HAP-1 (cell line): ENCODE results near the gene SLC5A8.

Source experiments
- DNase-seq, 2 experiments: peaks; one replicate each; pipeline ENCODE4 v3.0.0-alpha.2; 2016 to 2020; ENCODE audit warnings: low spot score in 2 of 2
- H3K27me3 ChIP-seq: fragments of 250-450 bp; sonication (Bioruptor Pico); 2 replicates; pipeline ENCODE4 v1.5.1; 2020; ENCODE audit warnings: low read depth, mild to moderate bottlenecking, moderate library complexity
- H3K36me3 ChIP-seq: fragments of 250-450 bp; sonication (Bioruptor Pico); replicated peaks from 2 replicates; pipeline ENCODE4 v1.5.1; 2020; ENCODE audit warnings: mild to moderate bottlenecking
- H3K4me1 ChIP-seq: fragments of 250-450 bp; sonication (Bioruptor Pico); 2 replicates; pipeline ENCODE4 v1.5.1; 2020; ENCODE audit warnings: mild to moderate bottlenecking
- H3K4me3 ChIP-seq: fragments of 250-450 bp; sonication (Bioruptor Pico); 2 replicates; pipeline ENCODE4 v1.5.1; 2020; ENCODE audit warnings: mild to moderate bottlenecking, moderate library complexity
- H3K9me3 ChIP-seq: fragments of 250-450 bp; sonication (Bioruptor Pico); 2 replicates; pipeline ENCODE4 v1.5.1; 2020; ENCODE audit warnings: mild to moderate bottlenecking, moderate library complexity
- in situ Hi-C: fragments of 300-500 bp; cut with MboI; formaldehyde crosslinking; loops from 3 replicates; pipeline ENCODE4 v1.14.3; 2020; ENCODE audit warnings: low sequenced_read_pairs, inconsistent platforms, mixed read lengths

The SLC5A8 gene

GRCh38 chr12:101209319-101210302 is at the start of gene SLC5A8:
TSS of gene SLC5A8 (minus strand) at chr12:101210238. CDS start at chr12:101209848, 390 bp downstream.
- Histone ChIP-seq H3K4me3 (no peak within 1 kb of the TSS), H3K4me1 (no peaks in the 10 kb centered on the region), H3K9me3 (no peaks in the 10 kb centered on the region; the same call in 1 of the 2 replicates), H3K27me3 (no peaks in the 10 kb centered on the region; the same call in 1 of the 2 replicates), H3K36me3 (no peaks in the 10 kb centered on the region)
- DNase-seq: no peak
- in situ Hi-C loops: no loop called here

GRCh38 chr12:101257357-101257756 is 47.3 kb upstream of the SLC5A8 start:
- no peak for DNase-seq
- in situ Hi-C loops: no loop called here

GRCh38 chr12:101256266-101256665 is 46.2 kb upstream of the SLC5A8 start:
- Histone ChIP-seq H3K4me1 (no peaks in the 10 kb centered on the region), H3K27me3 (no peaks in the 10 kb centered on the region), H3K9me3 (peaks cover 2% of the 10 kb centered on the region; the same call in 1 of the 2 replicates), H3K36me3 (no peaks in the 10 kb centered on the region), H3K4me3 (no peak overlapping the region)
- in situ Hi-C loops: no loop called here
- DNase-seq: no peak

More at GRCh38 chr12:101257357-101257756, 47.3 kb upstream of the SLC5A8 start:
- no peak overlapping the region for H3K4me3 ChIP-seq
- H3K9me3 ChIP-seq: peaks cover 2% of the 10 kb centered on the region; the same call in 1 of the 2 replicates
- no peaks in the 10 kb centered on the region for H3K36me3 ChIP-seq
- no peaks in the 10 kb centered on the region for H3K4me1 ChIP-seq
- H3K27me3 ChIP-seq: no peaks in the 10 kb centered on the region

GRCh38 chr12:101243616-101244015 is 33.6 kb upstream of the SLC5A8 start:
- in situ Hi-C loops: no loop called here
- Histone ChIP-seq H3K9me3 (no peaks in the 10 kb centered on the region), H3K36me3 (no peaks in the 10 kb centered on the region), H3K4me3 (no peak overlapping the region), H3K27me3 (no peaks in the 10 kb centered on the region), H3K4me1 (no peaks in the 10 kb centered on the region)
- no peak for DNase-seq

- H3K4me1 ChIP-seq: no peaks in the 10 kb centered on the region
- no peak for DNase-seq
- no peak overlapping the region for H3K4me3 ChIP-seq
- H3K36me3 ChIP-seq: no peaks in the 10 kb centered on the region
- no peaks in the 10 kb centered on the region for H3K27me3 ChIP-seq
- in situ Hi-C loops: no loop called here
- H3K9me3 ChIP-seq: no peaks in the 10 kb centered on the region
Measured at GRCh38 chr12:101243074-101243473, 33.0 kb upstream of the SLC5A8 start.

- in situ Hi-C loops: no loop called here
- DNase-seq: no peak
- no peaks in the 10 kb centered on the region for H3K4me1 ChIP-seq
Measured at GRCh38 chr12:101238800-101239329, 28.8 kb upstream of the SLC5A8 start.

GRCh38 chr12:101238306-101238705 is 28.3 kb upstream of the SLC5A8 start:
- Histone ChIP-seq H3K9me3 (no peaks in the 10 kb centered on the region), H3K27me3 (no peaks in the 10 kb centered on the region), H3K4me3 (no peak overlapping the region), H3K4me1 (no peaks in the 10 kb centered on the region), H3K36me3 (no peaks in the 10 kb centered on the region)
- in situ Hi-C loops: no loop called here
- no peak for DNase-seq

More at GRCh38 chr12:101238800-101239329, 28.8 kb upstream of the SLC5A8 start:
- Histone ChIP-seq H3K4me3 (no peak overlapping the region), H3K9me3 (no peaks in the 10 kb centered on the region), H3K36me3 (no peaks in the 10 kb centered on the region), H3K27me3 (no peaks in the 10 kb centered on the region)

GRCh38 chr12:101235686-101236085 is 25.6 kb upstream of the SLC5A8 start:
- Histone ChIP-seq H3K27me3 (no peaks in the 10 kb centered on the region), H3K9me3 (no peaks in the 10 kb centered on the region), H3K36me3 (no peaks in the 10 kb centered on the region), H3K4me1 (no peaks in the 10 kb centered on the region), H3K4me3 (no peak overlapping the region)
- DNase-seq: no peak
- in situ Hi-C loops: no loop called here

GRCh38 chr12:101231636-101232035 is 21.6 kb upstream of the SLC5A8 start:
- no peak for DNase-seq
- Histone ChIP-seq H3K27me3 (0 out of 2 replicates have a peak, but pooled peaks cover 2% of the 10 kb centered on the region), H3K9me3 (no peaks in the 10 kb centered on the region), H3K4me1 (no peaks in the 10 kb centered on the region), H3K4me3 (no peak overlapping the region), H3K36me3 (no peaks in the 10 kb centered on the region)
- in situ Hi-C loops: no loop called here

- Histone ChIP-seq H3K4me3 (no peak overlapping the region), H3K27me3 (0 out of 2 replicates have a peak, but pooled peaks cover 2% of the 10 kb centered on the region), H3K36me3 (no peaks in the 10 kb centered on the region), H3K9me3 (no peaks in the 10 kb centered on the region), H3K4me1 (no peaks in the 10 kb centered on the region)
- in situ Hi-C loops: no loop called here
- no peak for DNase-seq
Measured at GRCh38 chr12:101230547-101230946, 20.5 kb upstream of the SLC5A8 start.

GRCh38 chr12:101229841-101230241 is 19.8 kb upstream of the SLC5A8 start:
- Histone ChIP-seq H3K4me3 (no peak overlapping the region), H3K27me3 (0 out of 2 replicates have a peak, but pooled peaks cover 2% of the 10 kb centered on the region), H3K36me3 (no peaks in the 10 kb centered on the region), H3K9me3 (no peaks in the 10 kb centered on the region), H3K4me1 (no peaks in the 10 kb centered on the region)
- in situ Hi-C loops: no loop called here
- no peak for DNase-seq

GRCh38 chr12:101221301-101221700 is 11.3 kb upstream of the SLC5A8 start:
- no peak for DNase-seq
- no peaks in the 10 kb centered on the region; the same call in 1 of the 2 replicates for H3K27me3 ChIP-seq
- in situ Hi-C loops: no loop called here

GRCh38 chr12:101216810-101217209 is 6.8 kb upstream of the SLC5A8 start:
- Histone ChIP-seq H3K9me3 (no peaks in the 10 kb centered on the region; the same call in 1 of the 2 replicates), H3K4me3 (no peak overlapping the region), H3K4me1 (no peaks in the 10 kb centered on the region), H3K36me3 (no peaks in the 10 kb centered on the region), H3K27me3 (no peaks in the 10 kb centered on the region; the same call in 1 of the 2 replicates)
- no peak for DNase-seq
- in situ Hi-C loops: no loop called here

More at GRCh38 chr12:101221301-101221700, 11.3 kb upstream of the SLC5A8 start:
- Histone ChIP-seq H3K9me3 (no peaks in the 10 kb centered on the region), H3K36me3 (no peaks in the 10 kb centered on the region), H3K4me3 (no peak overlapping the region), H3K4me1 (no peaks in the 10 kb centered on the region)
